D721Med (cell line): Measurements from ENCODE around the gene GRAMD2B.

Experiments used
- DNase-seq: peaks from one replicate; pipeline ENCODE4 v3.0.0; 2011; ENCODE audit warnings: low spot score; ENCODE audit not compliant: insufficient read length
- FAIRE-seq: peaks from 2 replicates; lab custom pipeline; 2011; peaks lifted over from hg19 to GRCh38; lab: Jason Lieb, UNC
- CTCF ChIP-seq: IDR thresholded peaks from 2 replicates; pipeline ENCODE4 v1.5.1; 2012; ENCODE audit warnings: mild to moderate bottlenecking, control low read depth; ENCODE audit not compliant: insufficient read depth; ENCODE audit errors: missing control alignments

GRAMD2B gene

GRCh38 chr5:126508962-126509279 lies 85.7 kb downstream of the GRAMD2B start:
- no peak for DNase-seq
- no peak for FAIRE-seq
- TF ChIP-seq CTCF = no peak

DNA sequence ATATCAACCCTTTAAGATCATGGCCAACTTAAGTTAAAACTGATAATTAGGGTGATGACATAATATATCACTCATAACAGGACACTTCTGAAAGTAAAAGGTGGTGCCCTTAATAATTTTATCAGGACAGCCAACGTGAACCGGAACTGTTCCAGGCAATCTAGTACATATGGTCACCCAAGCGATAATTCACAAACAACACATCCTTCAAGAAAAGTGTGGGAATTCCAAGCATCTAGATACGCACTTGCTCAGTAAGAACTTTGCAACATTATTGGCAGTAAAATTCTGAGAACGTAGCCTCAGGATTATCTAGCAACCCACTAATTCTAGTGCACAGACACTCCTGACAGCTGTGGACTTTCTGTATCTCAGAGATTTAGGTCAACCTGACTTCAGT lies 86.1 kb downstream of the GRAMD2B start:
- FAIRE-seq (no peak), DNase-seq (no peak)
- TF ChIP-seq CTCF = no peak

DNA sequence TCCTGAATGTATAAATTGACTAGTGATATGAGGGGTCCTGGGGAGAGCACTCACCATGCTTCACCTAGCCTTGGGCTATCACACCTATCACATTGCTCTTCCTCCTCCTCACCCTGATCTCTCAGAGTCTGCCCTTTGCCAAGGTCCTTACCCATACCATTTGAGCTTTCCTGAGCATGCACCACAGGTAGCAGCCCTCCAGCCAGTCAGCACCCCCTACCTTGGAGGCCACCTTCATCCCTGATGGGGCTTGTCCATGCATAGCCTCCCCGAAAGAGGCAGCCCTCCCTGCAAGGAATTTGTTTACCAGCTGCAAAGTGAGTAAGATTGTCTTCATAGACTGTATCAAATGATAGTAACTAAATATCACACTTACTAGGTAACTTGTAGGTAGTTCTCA lies 88.8 kb downstream of the GRAMD2B start:
- TF ChIP-seq CTCF = no peak
- FAIRE-seq = no peak
- DNase-seq = no peak

- no peak for TF ChIP-seq CTCF
- DNase-seq (no peak), FAIRE-seq (no peak)
Observed at GRCh38 chr5:126512451-126512850, 89.2 kb downstream of the GRAMD2B start.

DNA sequence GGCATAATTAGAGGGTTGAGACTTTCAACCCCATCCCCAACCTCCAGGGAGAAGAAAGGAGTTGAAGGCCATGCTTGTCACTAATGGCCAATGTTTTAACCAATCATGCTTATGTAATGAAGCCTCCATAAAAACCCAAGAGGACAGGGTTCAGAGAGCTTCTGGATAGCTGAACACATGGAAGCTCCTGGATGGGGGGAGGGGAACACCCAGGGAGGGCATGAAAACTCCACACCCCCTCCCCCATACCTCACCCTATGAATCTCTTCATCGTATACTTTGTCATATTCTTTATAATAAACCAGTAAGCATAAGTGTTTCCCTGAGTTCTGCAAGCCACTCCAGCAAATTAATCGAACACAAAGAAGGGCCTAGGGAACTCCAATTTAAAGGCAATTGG lies 90.1 kb downstream of the GRAMD2B start:
- FAIRE-seq (no peak), DNase-seq (no peak)
- TF ChIP-seq CTCF = no peak

DNA sequence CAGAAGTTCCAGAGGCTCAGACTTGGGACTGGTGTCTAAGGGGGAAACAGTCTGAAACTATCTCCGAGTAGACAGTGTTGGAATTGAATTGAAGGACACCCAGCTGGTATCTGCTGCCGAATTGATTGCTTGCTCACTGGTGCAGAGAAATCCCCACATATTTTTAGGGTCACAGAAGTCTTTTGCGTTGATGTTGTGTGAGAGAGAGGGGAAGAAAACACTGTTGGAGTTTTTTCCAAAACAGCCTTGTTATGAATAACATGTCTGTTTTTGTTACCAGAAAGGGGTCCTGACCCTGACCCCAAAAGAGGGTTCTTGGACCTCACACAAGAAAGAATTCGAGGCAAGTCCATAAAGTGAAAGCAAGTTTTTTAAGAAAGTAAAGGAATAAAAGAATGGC lies 90.5 kb downstream of the GRAMD2B start:
- FAIRE-seq (no peak), DNase-seq (no peak)
- TF ChIP-seq CTCF = no peak

- DNase-seq (no peak), FAIRE-seq (no peak)
- no peak for TF ChIP-seq CTCF
Observed at GRCh38 chr5:126514131-126514557, 90.9 kb downstream of the GRAMD2B start.
